HepG2 (cell line): ENCODE measurements around the gene GYS1.

Experiments used
- IKZF1 ChIP-seq: fragments of 450-650 bp; IDR thresholded peaks from 2 replicates; pipeline ENCODE4 v1.7.1; 2016
- MED1 ChIP-seq: sonication (generic); formaldehyde crosslinking; IDR thresholded peaks from 2 replicates; pipeline ENCODE4 v1.4.0; 2020; ENCODE audit warnings: missing genetic modification reagents
- MLLT10 ChIP-seq: sonication (generic); formaldehyde crosslinking; IDR thresholded peaks from 2 replicates; pipeline ENCODE4 v1.4.0; 2020; ENCODE audit warnings: missing genetic modification reagents
- PAX8 ChIP-seq: sonication (generic); formaldehyde crosslinking; IDR thresholded peaks from 2 replicates; pipeline ENCODE4 v1.8.0; 2022; ENCODE audit warnings: mild to moderate bottlenecking, missing genetic modification reagents, borderline replicate concordance
- RAD51 ChIP-seq: fragments of 450-650 bp; IDR thresholded peaks from 2 replicates; pipeline ENCODE4 v1.6.1; 2016; ENCODE audit warnings: borderline replicate concordance
- SOX13 ChIP-seq, 3 experiments: fragments of 450-650 bp in 1 of 3; sonication (generic) in 1 of 3; formaldehyde crosslinking in 1 of 3; IDR thresholded peaks in 2 of 3; conservative IDR thresholded peaks in 1 of 3; 2 replicates each; pipeline versions ENCODE4 v1.5.0 to v1.6.1; 2016 to 2020; ENCODE audit warnings: antibody characterized with exemption in 1 of 3, mild to moderate bottlenecking in 1 of 3, missing compliant biosample characterization in 1 of 3, missing genetic modification reagents in 1 of 3, moderate library complexity in 1 of 3
- TAF15 ChIP-seq: fragments of 200-400 bp; formaldehyde crosslinking; IDR thresholded peaks from one replicate; pipeline ENCODE4 v1.6.1; 2018; ENCODE audit warnings: mild to moderate bottlenecking, low read depth, low read length; ENCODE audit not compliant: poor library complexity, severe bottlenecking
- U2AF1 ChIP-seq: fragments of 200-400 bp; formaldehyde crosslinking; optimal IDR thresholded peaks from 2 replicates; pipeline ENCODE3; 2017; ENCODE audit warnings: mild to moderate bottlenecking, low read depth, low read length
- ZNF180 ChIP-seq: sonication (generic); formaldehyde crosslinking; IDR thresholded peaks from 2 replicates; pipeline ENCODE4 v1.4.0; 2020; ENCODE audit warnings: low read depth, missing genetic modification reagents, borderline replicate concordance
- ZNF251 ChIP-seq: sonication (generic); formaldehyde crosslinking; IDR thresholded peaks from 2 replicates; pipeline ENCODE4 v1.9.0; 2021; ENCODE audit warnings: mild to moderate bottlenecking, missing genetic modification reagents
- ZNF558 ChIP-seq: sonication (generic); formaldehyde crosslinking; IDR thresholded peaks from 2 replicates; pipeline ENCODE4 v1.9.0; 2022; ENCODE audit warnings: mild to moderate bottlenecking, missing genetic modification reagents, borderline replicate concordance
- ZNF619 ChIP-seq: sonication (generic); formaldehyde crosslinking; IDR thresholded peaks from 2 replicates; pipeline ENCODE4 v1.4.0; 2020; ENCODE audit warnings: mild to moderate bottlenecking, missing genetic modification reagents
- TF ChIP-seq, protein P1 (sequence below): sonication (generic); formaldehyde crosslinking; IDR thresholded peaks from 2 replicates; pipeline ENCODE4 v1.5.0; 2020; ENCODE audit warnings: mild to moderate bottlenecking, missing genetic modification reagents, moderate library complexity
- TF ChIP-seq, protein P2 (sequence below), 2 experiments: IDR thresholded peaks; 2 replicates each; pipeline ENCODE4 v1.6.1; 2011 to 2012; ENCODE audit warnings: low read length in 2 of 2, borderline replicate concordance in 1 of 2, low read depth in 1 of 2, mild to moderate bottlenecking in 1 of 2, moderate library complexity in 1 of 2

DNA sequence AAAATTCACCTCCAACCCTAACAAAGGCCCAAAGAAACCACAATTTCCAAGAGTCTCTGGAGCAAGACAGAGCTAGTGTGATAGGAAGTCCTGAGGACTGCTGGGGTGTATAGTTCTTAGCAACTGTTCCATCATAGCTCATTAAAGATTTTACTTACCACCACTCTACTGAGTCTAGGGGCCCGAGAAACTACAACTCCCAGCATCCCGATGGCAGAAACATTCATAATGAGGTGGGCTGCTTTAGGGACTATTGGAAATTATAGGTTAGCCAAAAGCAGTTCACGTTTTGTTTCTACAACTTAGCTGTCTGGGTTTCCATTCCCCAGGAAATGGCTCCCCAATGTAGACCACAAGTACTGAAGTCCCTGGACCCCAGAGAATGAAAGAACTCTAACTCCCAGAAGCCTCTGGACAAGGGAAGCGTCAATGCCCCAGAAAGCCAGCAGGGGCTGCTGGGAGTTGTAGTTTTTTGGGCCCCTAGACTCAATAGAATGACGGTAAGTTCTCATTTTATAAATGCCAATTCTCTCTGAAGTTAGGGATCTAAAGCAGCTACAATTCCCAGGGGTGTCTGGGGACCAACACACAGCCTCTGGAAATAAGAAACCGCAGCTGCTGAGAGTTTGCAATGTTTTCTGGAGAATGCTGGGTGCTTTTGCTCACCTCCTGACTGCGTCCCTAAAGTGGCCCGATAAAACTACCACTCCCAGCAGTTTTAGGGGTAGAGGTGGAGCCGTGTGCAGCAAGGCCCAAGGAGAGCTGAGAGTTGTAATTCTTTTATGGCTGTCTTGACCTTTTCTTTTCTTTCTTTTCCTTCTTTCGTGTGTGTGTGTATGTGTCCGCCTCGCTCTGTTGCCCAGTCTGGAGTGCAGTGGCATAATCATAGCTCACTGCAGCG, 16.9 kb downstream of the GYS1 start:
- TF ChIP-seq ZNF558 (CRISPR knock-in tag) (no peak), TAF15 (no peak), ZNF619 (no peak), ZNF180 (CRISPR knock-in tag) (no peak), PAX8 (CRISPR knock-in tag) (no peak), U2AF1 (no peak), SOX13 (IDR thresholded peaks at IDR 0.05) (no peak), SOX13 (CRISPR knock-in tag; conservative IDR thresholded peaks at IDR 0.05 in 1 of 2, IDR thresholded peaks at IDR 0.05 in 1 of 2) (no peak), IKZF1 (no peak), RAD51 (no peak), MLLT10 (CRISPR knock-in tag) (no peak), MED1 (CRISPR knock-in tag) (no peak), ZNF251 (no peak)
- TF ChIP-seq, protein P1, sequence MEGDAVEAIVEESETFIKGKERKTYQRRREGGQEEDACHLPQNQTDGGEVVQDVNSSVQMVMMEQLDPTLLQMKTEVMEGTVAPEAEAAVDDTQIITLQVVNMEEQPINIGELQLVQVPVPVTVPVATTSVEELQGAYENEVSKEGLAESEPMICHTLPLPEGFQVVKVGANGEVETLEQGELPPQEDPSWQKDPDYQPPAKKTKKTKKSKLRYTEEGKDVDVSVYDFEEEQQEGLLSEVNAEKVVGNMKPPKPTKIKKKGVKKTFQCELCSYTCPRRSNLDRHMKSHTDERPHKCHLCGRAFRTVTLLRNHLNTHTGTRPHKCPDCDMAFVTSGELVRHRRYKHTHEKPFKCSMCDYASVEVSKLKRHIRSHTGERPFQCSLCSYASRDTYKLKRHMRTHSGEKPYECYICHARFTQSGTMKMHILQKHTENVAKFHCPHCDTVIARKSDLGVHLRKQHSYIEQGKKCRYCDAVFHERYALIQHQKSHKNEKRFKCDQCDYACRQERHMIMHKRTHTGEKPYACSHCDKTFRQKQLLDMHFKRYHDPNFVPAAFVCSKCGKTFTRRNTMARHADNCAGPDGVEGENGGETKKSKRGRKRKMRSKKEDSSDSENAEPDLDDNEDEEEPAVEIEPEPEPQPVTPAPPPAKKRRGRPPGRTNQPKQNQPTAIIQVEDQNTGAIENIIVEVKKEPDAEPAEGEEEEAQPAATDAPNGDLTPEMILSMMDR (CRISPR knock-in tag): no peak
- TF ChIP-seq, protein P2, sequence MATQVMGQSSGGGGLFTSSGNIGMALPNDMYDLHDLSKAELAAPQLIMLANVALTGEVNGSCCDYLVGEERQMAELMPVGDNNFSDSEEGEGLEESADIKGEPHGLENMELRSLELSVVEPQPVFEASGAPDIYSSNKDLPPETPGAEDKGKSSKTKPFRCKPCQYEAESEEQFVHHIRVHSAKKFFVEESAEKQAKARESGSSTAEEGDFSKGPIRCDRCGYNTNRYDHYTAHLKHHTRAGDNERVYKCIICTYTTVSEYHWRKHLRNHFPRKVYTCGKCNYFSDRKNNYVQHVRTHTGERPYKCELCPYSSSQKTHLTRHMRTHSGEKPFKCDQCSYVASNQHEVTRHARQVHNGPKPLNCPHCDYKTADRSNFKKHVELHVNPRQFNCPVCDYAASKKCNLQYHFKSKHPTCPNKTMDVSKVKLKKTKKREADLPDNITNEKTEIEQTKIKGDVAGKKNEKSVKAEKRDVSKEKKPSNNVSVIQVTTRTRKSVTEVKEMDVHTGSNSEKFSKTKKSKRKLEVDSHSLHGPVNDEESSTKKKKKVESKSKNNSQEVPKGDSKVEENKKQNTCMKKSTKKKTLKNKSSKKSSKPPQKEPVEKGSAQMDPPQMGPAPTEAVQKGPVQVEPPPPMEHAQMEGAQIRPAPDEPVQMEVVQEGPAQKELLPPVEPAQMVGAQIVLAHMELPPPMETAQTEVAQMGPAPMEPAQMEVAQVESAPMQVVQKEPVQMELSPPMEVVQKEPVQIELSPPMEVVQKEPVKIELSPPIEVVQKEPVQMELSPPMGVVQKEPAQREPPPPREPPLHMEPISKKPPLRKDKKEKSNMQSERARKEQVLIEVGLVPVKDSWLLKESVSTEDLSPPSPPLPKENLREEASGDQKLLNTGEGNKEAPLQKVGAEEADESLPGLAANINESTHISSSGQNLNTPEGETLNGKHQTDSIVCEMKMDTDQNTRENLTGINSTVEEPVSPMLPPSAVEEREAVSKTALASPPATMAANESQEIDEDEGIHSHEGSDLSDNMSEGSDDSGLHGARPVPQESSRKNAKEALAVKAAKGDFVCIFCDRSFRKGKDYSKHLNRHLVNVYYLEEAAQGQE (IDR thresholded peaks at IDR 0.05; ENCODE audit: borderline replicate concordance in 1 of 2, low read depth in 1 of 2, low read length in 2 of 2): no peak
